ENCODE measurements around the gene SNED1.

SNED1 gene

DNA sequence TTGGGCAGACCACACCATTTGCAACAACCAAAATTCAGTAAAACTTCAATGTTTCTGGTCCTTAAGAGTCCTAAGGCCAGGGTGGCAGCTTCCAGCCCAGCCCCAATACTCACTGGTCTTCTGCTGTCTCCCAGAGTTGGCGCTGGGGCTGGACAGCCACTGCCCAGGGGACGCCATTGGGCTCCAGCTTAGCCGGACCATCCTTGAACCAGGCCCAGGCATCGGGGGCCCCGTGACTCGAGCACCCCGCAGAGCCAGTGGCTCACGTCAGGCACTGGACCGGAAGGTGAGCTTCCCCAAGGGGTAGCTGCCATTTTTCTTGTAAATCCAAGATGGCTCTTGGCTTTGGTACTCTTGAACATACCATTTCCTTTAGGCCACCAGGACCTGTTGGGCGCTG is 21.8 kb downstream of the SNED1 start:
- no peak overlapping the region for H3K27ac ChIP-seq
- peaks cover 2% of the 10 kb centered on the region for H3K9me3 ChIP-seq (ENCODE audit: severe bottlenecking)
- no peaks in the 10 kb centered on the region for H3K36me3 ChIP-seq
- TF ChIP-seq, protein P1, sequence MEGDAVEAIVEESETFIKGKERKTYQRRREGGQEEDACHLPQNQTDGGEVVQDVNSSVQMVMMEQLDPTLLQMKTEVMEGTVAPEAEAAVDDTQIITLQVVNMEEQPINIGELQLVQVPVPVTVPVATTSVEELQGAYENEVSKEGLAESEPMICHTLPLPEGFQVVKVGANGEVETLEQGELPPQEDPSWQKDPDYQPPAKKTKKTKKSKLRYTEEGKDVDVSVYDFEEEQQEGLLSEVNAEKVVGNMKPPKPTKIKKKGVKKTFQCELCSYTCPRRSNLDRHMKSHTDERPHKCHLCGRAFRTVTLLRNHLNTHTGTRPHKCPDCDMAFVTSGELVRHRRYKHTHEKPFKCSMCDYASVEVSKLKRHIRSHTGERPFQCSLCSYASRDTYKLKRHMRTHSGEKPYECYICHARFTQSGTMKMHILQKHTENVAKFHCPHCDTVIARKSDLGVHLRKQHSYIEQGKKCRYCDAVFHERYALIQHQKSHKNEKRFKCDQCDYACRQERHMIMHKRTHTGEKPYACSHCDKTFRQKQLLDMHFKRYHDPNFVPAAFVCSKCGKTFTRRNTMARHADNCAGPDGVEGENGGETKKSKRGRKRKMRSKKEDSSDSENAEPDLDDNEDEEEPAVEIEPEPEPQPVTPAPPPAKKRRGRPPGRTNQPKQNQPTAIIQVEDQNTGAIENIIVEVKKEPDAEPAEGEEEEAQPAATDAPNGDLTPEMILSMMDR (IDR thresholded peaks at IDR 0.05; ENCODE audit: low read depth, low read length), result no peak
- H3K27me3 ChIP-seq (ENCODE audit: insufficient read depth, low read depth, severe bottlenecking), result no peaks in the 10 kb centered on the region
- DNase-seq, result no peak
- no peak overlapping the region for H3K4me3 ChIP-seq (ENCODE audit: low read depth, low read length)

DNA sequence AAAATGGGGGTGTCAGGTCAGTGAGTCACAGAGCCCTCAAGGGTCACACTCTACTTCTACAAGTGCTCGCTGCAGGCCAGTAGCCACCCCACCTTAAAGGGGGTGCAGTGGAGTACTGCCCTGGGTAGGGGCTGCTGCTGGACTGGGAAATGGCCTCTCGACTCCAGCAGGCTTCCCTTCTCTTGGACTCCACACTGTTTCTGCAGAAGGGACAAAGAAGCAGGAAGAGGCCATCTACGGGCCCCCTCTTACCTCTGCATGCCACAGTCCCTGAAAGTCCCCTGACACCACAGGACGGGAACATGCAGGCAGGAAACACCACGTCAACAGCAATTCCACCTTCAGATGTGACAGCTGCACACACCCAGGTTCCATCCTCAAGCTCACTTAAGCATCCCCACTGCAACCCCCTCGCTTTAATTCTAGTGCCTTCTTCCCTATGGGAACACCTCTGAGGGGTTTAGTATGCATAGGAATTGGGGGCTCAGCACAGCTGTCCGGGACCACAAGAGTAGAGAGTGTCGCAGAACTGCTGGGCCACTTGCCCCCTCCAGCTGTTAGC is 22.3 kb downstream of the SNED1 start:
- Histone ChIP-seq H3K27ac (no peak overlapping the region), H3K36me3 (no peaks in the 10 kb centered on the region), H3K27me3 (ENCODE audit: insufficient read depth, low read depth, severe bottlenecking) (no peaks in the 10 kb centered on the region), H3K4me3 (ENCODE audit: low read depth, low read length) (no peak overlapping the region), H3K9me3 (ENCODE audit: severe bottlenecking) (peaks cover 6% of the 10 kb centered on the region)
- DNase-seq, result no peak
- TF ChIP-seq, protein P1 (IDR thresholded peaks at IDR 0.05; ENCODE audit: low read depth, low read length), result no peak

GRCh38 chr2:241025639-241026038 is 27.2 kb downstream of the SNED1 start:
- TF ChIP-seq, protein P1 (IDR thresholded peaks at IDR 0.05; ENCODE audit: low read depth, low read length), result no peak
- Histone ChIP-seq H3K36me3 (no peaks in the 10 kb centered on the region), H3K4me3 (ENCODE audit: low read depth, low read length) (no peak overlapping the region), H3K27ac (no peak overlapping the region), H3K9me3 (ENCODE audit: severe bottlenecking) (peaks cover 12% of the 10 kb centered on the region), H3K27me3 (ENCODE audit: insufficient read depth, low read depth, severe bottlenecking) (no peaks in the 10 kb centered on the region)
- DNase-seq, result no peak

DNA sequence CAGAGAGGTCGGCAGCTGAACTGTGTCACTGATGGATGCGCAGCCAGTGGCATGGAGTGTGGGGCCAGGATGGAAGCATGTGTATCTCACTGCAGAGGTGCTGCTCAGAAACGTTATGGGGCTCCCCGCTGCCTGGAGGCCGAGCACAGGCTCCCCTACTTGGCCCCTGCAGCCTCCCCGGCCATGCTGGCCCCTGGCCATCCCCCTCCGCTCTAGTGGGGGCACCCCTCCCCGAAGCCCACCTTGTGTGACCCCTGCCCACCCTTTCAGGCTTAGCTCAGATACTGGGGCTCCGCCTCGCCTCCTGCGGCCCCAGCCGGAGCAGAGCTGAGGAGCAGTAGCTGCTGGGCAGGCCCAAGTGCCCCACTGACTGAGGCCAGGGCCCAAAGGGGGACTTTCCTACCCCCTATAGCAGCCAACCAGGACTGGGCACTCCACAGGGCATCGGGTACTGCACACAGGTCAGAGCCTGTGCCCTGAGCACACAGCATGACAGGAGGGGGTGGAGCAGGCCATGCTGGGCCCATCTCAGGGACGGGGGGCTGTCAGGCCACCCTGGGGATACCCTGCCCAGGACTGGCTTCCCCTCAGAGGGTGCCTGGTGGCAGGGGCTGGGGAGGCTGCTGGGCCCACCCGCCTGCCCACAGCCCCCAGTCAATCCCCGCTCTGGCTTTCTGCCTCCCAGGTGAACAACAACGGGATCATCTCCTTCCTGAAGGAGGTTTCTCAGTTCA is 31.3 kb downstream of the SNED1 start:
- no peaks in the 10 kb centered on the region for H3K27me3 ChIP-seq (ENCODE audit: insufficient read depth, low read depth, severe bottlenecking)
- TF ChIP-seq, protein P1 (IDR thresholded peaks at IDR 0.05; ENCODE audit: low read depth, low read length), result no peak

DNA sequence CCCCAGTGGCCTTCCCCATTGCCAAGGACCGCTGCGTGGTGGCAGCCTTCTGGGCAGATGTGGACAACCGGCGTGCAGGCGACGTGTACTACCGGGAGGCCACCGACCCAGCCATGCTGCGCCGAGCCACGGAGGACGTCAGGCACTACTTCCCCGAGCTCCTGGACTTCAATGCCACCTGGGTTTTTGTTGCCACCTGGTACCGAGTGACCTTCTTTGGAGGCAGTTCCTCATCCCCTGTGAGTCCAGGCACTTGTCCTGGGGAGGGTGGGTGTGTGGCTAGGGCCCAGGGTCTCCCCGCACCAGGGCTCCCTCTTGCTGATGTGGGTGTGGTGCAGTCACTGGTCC is 31.9 kb downstream of the SNED1 start:
- Histone ChIP-seq H3K27me3 (ENCODE audit: insufficient read depth, low read depth, severe bottlenecking) (no peaks in the 10 kb centered on the region), H3K27ac (no peak overlapping the region), H3K4me3 (ENCODE audit: low read depth, low read length) (no peak overlapping the region), H3K9me3 (ENCODE audit: severe bottlenecking) (peaks cover 9% of the 10 kb centered on the region), H3K36me3 (no peaks in the 10 kb centered on the region)
- no peak for DNase-seq
- TF ChIP-seq, protein P1 (IDR thresholded peaks at IDR 0.05; ENCODE audit: low read depth, low read length), result no peak

More for the DNA sequence above, 31.3 kb downstream of the SNED1 start:
- Histone ChIP-seq H3K9me3 (ENCODE audit: severe bottlenecking) (peaks cover 12% of the 10 kb centered on the region), H3K4me3 (ENCODE audit: low read depth, low read length) (no peak overlapping the region), H3K27ac (no peak overlapping the region), H3K36me3 (no peaks in the 10 kb centered on the region)
- DNase-seq, result no peak

All from WERI-Rb-1 (cell line).